Fibroblast of lung (primary cell): ENCODE measurements around the gene CDH9.

ENCODE experiments used
- CTCF ChIP-seq, 2 donors: IDR thresholded peaks in 1 of 2; conservative IDR thresholded peaks in 1 of 2; 1 replicate in 1 of 2; 2 replicates in 1 of 2; pipeline ENCODE4 v1.5.1; 2011 to 2012; ENCODE audit warnings: low read length in 2 of 2, control low read depth in 1 of 2, inconsistent platforms in 1 of 2, low read depth in 1 of 2, mild to moderate bottlenecking in 1 of 2
- EZH2 ChIP-seq: IDR thresholded peaks from 2 replicates; pipeline ENCODE4 v1.5.1; 2012; ENCODE audit warnings: low read length, control low read depth, mild to moderate bottlenecking; ENCODE audit errors: missing control alignments

- TF ChIP-seq CTCF (conservative IDR thresholded peaks at IDR 0.05 in 1 of 2, IDR thresholded peaks at IDR 0.05 in 1 of 2; ENCODE audit: low read depth in 1 of 2, low read length in 2 of 2) (no peak), EZH2 (no peak)
These were observed 22.6 kb downstream of the CDH9 start for GRCh38 chr5:27015758-27016157.
